GM23248 (cell line): Measurements from ENCODE around the gene CNP. TPM values are rescaled to one million over a fixed set of nuclear protein-coding genes. Genes with fewer than 3 reads are reported as not detected.

Source experiments
- DNase-seq: peaks from one replicate; pipeline ENCODE4 v3.0.0-alpha.2; 2015
- H2AFZ ChIP-seq: fragments of 200-600 bp; sonication (generic); 2 replicates; pipeline ENCODE4 v1.6.1; 2016; ENCODE audit warnings: antibody characterized with exemption
- H3F3A ChIP-seq: fragments of 200-600 bp; sonication (generic); 2 replicates; pipeline ENCODE4 v1.6.1; 2016; ENCODE audit warnings: mild to moderate bottlenecking, antibody characterized with exemption, mixed run types; ENCODE audit not compliant: insufficient read depth
- H3K27ac ChIP-seq: fragments of 200-600 bp; sonication (generic); 2 replicates; pipeline ENCODE4 v1.5.1; 2016; ENCODE audit warnings: mild to moderate bottlenecking
- H3K27me3 ChIP-seq: fragments of 200-600 bp; sonication (generic); replicated peaks from 2 replicates; pipeline ENCODE4 v1.6.1; 2016; ENCODE audit warnings: mild to moderate bottlenecking; ENCODE audit not compliant: insufficient read depth
- H3K36me3 ChIP-seq: fragments of 200-600 bp; sonication (generic); 2 replicates; pipeline ENCODE4 v1.6.1; 2016; ENCODE audit warnings: low read depth, mild to moderate bottlenecking
- H3K4me1 ChIP-seq: fragments of 200-600 bp; sonication (generic); 2 replicates; pipeline ENCODE4 v1.6.1; 2016; ENCODE audit warnings: mild to moderate bottlenecking; ENCODE audit not compliant: insufficient read depth
- H3K4me2 ChIP-seq: fragments of 200-600 bp; sonication (generic); one replicate; pipeline ENCODE4 v1.6.1; 2016; ENCODE audit warnings: mild to moderate bottlenecking; ENCODE audit not compliant: unreplicated experiment
- H3K4me3 ChIP-seq: fragments of 200-600 bp; sonication (generic); 2 replicates; pipeline ENCODE4 v1.5.1; 2016; ENCODE audit warnings: mild to moderate bottlenecking
- H3K79me2 ChIP-seq: fragments of 200-600 bp; sonication (generic); 2 replicates; pipeline ENCODE4 v1.6.1; 2016; ENCODE audit warnings: mild to moderate bottlenecking; ENCODE audit not compliant: insufficient read depth
- H3K9ac ChIP-seq: fragments of 200-600 bp; sonication (generic); 2 replicates; pipeline ENCODE4 v1.6.1; 2016; ENCODE audit warnings: mild to moderate bottlenecking
- H3K9me2 ChIP-seq: fragments of 200-600 bp; sonication (generic); 2 replicates; pipeline ENCODE4 v1.6.1; 2016; ENCODE audit warnings: mixed run types, mild to moderate bottlenecking, moderate library complexity; ENCODE audit not compliant: insufficient read depth
- H3K9me3 ChIP-seq: fragments of 200-600 bp; sonication (generic); one replicate; pipeline ENCODE4 v1.6.1; 2017; ENCODE audit warnings: low read depth
- H4K20me1 ChIP-seq: fragments of 200-600 bp; sonication (generic); 2 replicates; pipeline ENCODE4 v1.6.0; 2016; ENCODE audit not compliant: insufficient read depth
- EZH2 ChIP-seq: fragments of 200-600 bp; sonication (generic); IDR thresholded peaks from 2 replicates; pipeline ENCODE4 v1.6.1; 2018; ENCODE audit warnings: antibody characterized with exemption, mild to moderate bottlenecking; ENCODE audit not compliant: insufficient read depth, poor library complexity, severe bottlenecking
- EZH2phosphoT487 ChIP-seq: fragments of 200-600 bp; sonication (generic); IDR thresholded peaks from 2 replicates; pipeline ENCODE4 v1.6.1; 2018; ENCODE audit warnings: antibody characterized with exemption, moderate library complexity, mild to moderate bottlenecking, low read depth; ENCODE audit not compliant: insufficient read depth
- WGBS, 2 experiments: methylation state at CpG; one replicate each; pipeline ENCODE4 v1.1.6; 2015 to 2017; ENCODE audit warnings: low lambda C conversion rate in 2 of 2, low coverage in 1 of 2; ENCODE audit errors: missing lambda C conversion rate in 2 of 2; 5-methylcytosine and 5-hydroxymethylcytosine counted together
- in situ Hi-C: fragments of 300-500 bp; cut with MboI; formaldehyde crosslinking; loops from 2 replicates; pipeline ENCODE4 v1.15.0; 2020
- polyA plus RNA-seq: library from polyadenylated mRNA; unstranded; fragments of >200 nt; fragmentation: Nextera tagmentation; extraction: Ambion mirVana; gene quantifications from 2 replicates; pipeline ENCODE4 v1.2.1, GENCODE V29; 2016
- total RNA-seq: library from RNA; depleted of rRNA; stranded (reverse); fragments of >200 nt; shearing (Covaris generic); gene quantifications from 2 replicates; pipeline ENCODE4 v1.2.3, GENCODE V29; 2014

Gene CNP
- total and polyA plus RNA-seq, 2 experiments from 2014 or later: 58.3 to 103 TPM

- no peaks in the 10 kb centered on the region for H3K9me3 ChIP-seq
- in situ Hi-C loops: no loop called here
- H3F3A ChIP-seq: peaks cover 50% of the 10 kb centered on the region
- H3K4me1 ChIP-seq: peaks cover 50% of the 10 kb centered on the region
- H3K27ac ChIP-seq: no peak overlapping the region
- TF ChIP-seq EZH2phosphoT487: no peak
- no peak for TF ChIP-seq EZH2
- 96 to 99% methylated on average over 3 of the region's 3 CpGs for WGBS, 2 experiments
- peaks cover 57% of the 10 kb centered on the region for H3K36me3 ChIP-seq
- no peaks in the 10 kb centered on the region for H3K27me3 ChIP-seq
- no peak overlapping the region for H2AFZ ChIP-seq
- no peaks in the 10 kb centered on the region for H3K9me2 ChIP-seq
- H3K79me2 ChIP-seq: peaks cover 95% of the 10 kb centered on the region
- H4K20me1 ChIP-seq: 0 out of 2 replicates have a peak, but pooled peaks cover 4% of the 10 kb centered on the region
- no peak for DNase-seq
- no peak overlapping the region for H3K4me2 ChIP-seq
- H3K4me3 ChIP-seq: no peak overlapping the region
- no peak overlapping the region for H3K9ac ChIP-seq
Measured at GRCh38 chr17:42000413-42001133, 34.0 kb downstream of the CNP start.

- 0 out of 2 replicates have a peak, but pooled peaks cover 4% of the 10 kb centered on the region for H4K20me1 ChIP-seq
- no peak overlapping the region for H3K27ac ChIP-seq
- no peaks in the 10 kb centered on the region for H3K27me3 ChIP-seq
- no peak overlapping the region for H2AFZ ChIP-seq
- H3K4me1 ChIP-seq: peaks cover 42% of the 10 kb centered on the region
- H3K4me2 ChIP-seq: no peak overlapping the region
- peaks cover 48% of the 10 kb centered on the region for H3F3A ChIP-seq
- H3K79me2 ChIP-seq: peaks cover 99% of the 10 kb centered on the region
- in situ Hi-C loops: no loop called here
- DNase-seq: no peak
- no peak overlapping the region for H3K4me3 ChIP-seq
- peaks cover 50% of the 10 kb centered on the region for H3K36me3 ChIP-seq
- no peak overlapping the region for H3K9ac ChIP-seq
- no peaks in the 10 kb centered on the region for H3K9me3 ChIP-seq
- no peaks in the 10 kb centered on the region for H3K9me2 ChIP-seq
- TF ChIP-seq EZH2 (no peak), EZH2phosphoT487 (no peak)
- WGBS, 2 experiments: 97 to 100% methylated on average over 2 of the region's 2 CpGs
Measured at GRCh38 chr17:42001729-42002128, 35.1 kb downstream of the CNP start.

GRCh38 chr17:42002175-42002791 is 35.7 kb downstream of the CNP start:
- peaks cover 100% of the 10 kb centered on the region for H3K79me2 ChIP-seq
- no peaks in the 10 kb centered on the region for H3K9me2 ChIP-seq
- H3K9me3 ChIP-seq: no peaks in the 10 kb centered on the region
- H3K4me2 ChIP-seq: no peak overlapping the region
- no peak overlapping the region for H2AFZ ChIP-seq
- no peak for TF ChIP-seq EZH2phosphoT487
- no peak for TF ChIP-seq EZH2
- no peaks in the 10 kb centered on the region for H3K27me3 ChIP-seq
- no peak for DNase-seq
- H3K27ac ChIP-seq: 0 out of 2 replicates have a peak overlapping the region, but pooled peaks have one; percentile 7
- H4K20me1 ChIP-seq: 0 out of 2 replicates have a peak, but pooled peaks cover 4% of the 10 kb centered on the region
- H3F3A ChIP-seq: peaks cover 43% of the 10 kb centered on the region
- peaks cover 47% of the 10 kb centered on the region for H3K36me3 ChIP-seq
- in situ Hi-C loops: no loop called here
- 92 to 93% methylated on average over 7 of the region's 7 CpGs for WGBS, 2 experiments
- no peak overlapping the region for H3K9ac ChIP-seq
- peaks cover 39% of the 10 kb centered on the region for H3K4me1 ChIP-seq
- H3K4me3 ChIP-seq: no peak overlapping the region

GRCh38 chr17:42002792-42003301 is 36.3 kb downstream of the CNP start:
- H4K20me1 ChIP-seq: 0 out of 2 replicates have a peak, but pooled peaks cover 4% of the 10 kb centered on the region
- H3K36me3 ChIP-seq: peaks cover 43% of the 10 kb centered on the region

More at GRCh38 chr17:42002792-42003301, 36.3 kb downstream of the CNP start:
- 85 to 87% methylated on average over 3 of the region's 3 CpGs for WGBS, 2 experiments
- no peak overlapping the region for H3K9ac ChIP-seq
- H3F3A ChIP-seq: peaks cover 37% of the 10 kb centered on the region
- no peaks in the 10 kb centered on the region for H3K27me3 ChIP-seq
- in situ Hi-C loops: no loop called here
- peak overlapping the region; percentile 7; the same call in 1 of the 2 replicates for H3K27ac ChIP-seq
- no peaks in the 10 kb centered on the region for H3K9me3 ChIP-seq
- H2AFZ ChIP-seq: no peak overlapping the region
- H3K79me2 ChIP-seq: peaks cover 100% of the 10 kb centered on the region
- H3K9me2 ChIP-seq: no peaks in the 10 kb centered on the region
- H3K4me1 ChIP-seq: peaks cover 39% of the 10 kb centered on the region
- TF ChIP-seq EZH2phosphoT487: no peak
- no peak for TF ChIP-seq EZH2
- no peak overlapping the region for H3K4me3 ChIP-seq
- peak; percentile 48 for DNase-seq
- H3K4me2 ChIP-seq: peak overlapping the region; percentile 4
